Upper lobe of left lung (tissue), 6 donors: Measurements from ENCODE around the gene RAD23B. TPM values are rescaled to one million over a fixed set of nuclear protein-coding genes. Genes with fewer than 3 reads are reported as not detected.

ENCODE experiments used
- ATAC-seq, 2 donors: fragments of 200-7000 bp; cut with Tn5 transposase; one replicate each; pipeline ENCODE4 v1.9.1; 2022; ENCODE audit warnings: mild to moderate bottlenecking in 2 of 2, moderate library complexity in 2 of 2; ENCODE audit not compliant: low FRiP score in 2 of 2
- DNase-seq, 2 donors: peaks; one replicate each; pipeline ENCODE4 v3.0.0-alpha.2; 2019 to 2020
- H3K27ac ChIP-seq, 4 donors: fragments of 200-600 bp; sonication (generic); one replicate each; pipeline ENCODE4 v1.5.1; 2016 to 2019
- H3K27me3 ChIP-seq, 4 donors: fragments of 200-600 bp; sonication (generic); one replicate each; pipeline ENCODE4 v1.5.1; 2017 to 2019
- H3K36me3 ChIP-seq, 4 donors: fragments of 200-600 bp; sonication (generic); one replicate each; pipeline ENCODE4 v1.5.1; 2016 to 2019
- H3K4me1 ChIP-seq, 4 donors: fragments of 200-600 bp; sonication (generic); one replicate each; pipeline ENCODE4 v1.5.1; 2018 to 2019
- H3K4me3 ChIP-seq, 4 donors: fragments of 200-600 bp; sonication (generic); one replicate each; pipeline ENCODE4 v1.5.1; 2017 to 2019; ENCODE audit warnings: mild to moderate bottlenecking in 2 of 4, moderate library complexity in 1 of 4
- H3K9me3 ChIP-seq, 4 donors: fragments of 200-600 bp; sonication (generic); one replicate each; pipeline ENCODE4 v1.5.1; 2018 to 2019
- CTCF ChIP-seq, 6 experiments: fragments of 450-650 bp in 4 of 6; fragments of 200-600 bp in 2 of 6; sonication (generic) in 2 of 6; IDR thresholded peaks; one replicate each; pipeline ENCODE4 v1.5.1; 2016 to 2019; ENCODE audit warnings: antibody characterized with exemption in 6 of 6
- EP300 ChIP-seq, 4 donors: sonication (generic); formaldehyde crosslinking; IDR thresholded peaks; one replicate each; pipeline ENCODE4 v1.5.1; 2017; ENCODE audit warnings: antibody characterized with exemption in 4 of 4, control low read depth in 2 of 4
- POLR2A ChIP-seq, 4 donors: fragments of 450-650 bp; IDR thresholded peaks; one replicate each; pipeline ENCODE4 v1.5.1; 2016 to 2017; ENCODE audit warnings: antibody characterized with exemption in 4 of 4, mild to moderate bottlenecking in 2 of 4
- POLR2AphosphoS5 ChIP-seq, 2 donors: sonication (generic); formaldehyde crosslinking; IDR thresholded peaks; one replicate each; pipeline ENCODE4 v1.5.1; 2017; ENCODE audit warnings: antibody characterized with exemption in 2 of 2
- WGBS, 2 donors: methylation state at CpG; one replicate each; pipeline ENCODE4 v1.1.5; 2017 to 2018; 5-methylcytosine and 5-hydroxymethylcytosine counted together
- total RNA-seq, 6 donors: library from RNA; depleted of rRNA in 4 of 6; stranded (reverse); fragments of >200 nt in 4 of 6; gene quantifications; one replicate each; pipeline versions ENCODE4 v1.1.0 to v1.2.1, GENCODE V29; 2016 to 2021
- donor health status: DM: no; HTN: no; CAD: no; lungs with moderate emphysema.
- donor health status: DM: no; HTN: yes; CAD: no; lungs with severe emphysema.

The RAD23B gene
- total RNA-seq, 6 donors from 2014 or later, result 33.5 to 107 (median 73.1) TPM

GRCh38 chr9:107367727-107368502 lies 84.8 kb downstream of the RAD23B start:
- no peaks in the 10 kb centered on the region for H3K27me3 ChIP-seq
- DNase-seq, result no peak
- no peaks in the 10 kb centered on the region for H3K36me3 ChIP-seq
- no peaks in the 10 kb centered on the region for H3K4me1 ChIP-seq
- WGBS, 2 donors, result 72 to 89% methylated on average over 6 to 7 of the region's 7 CpGs
- H3K27ac ChIP-seq, result no peak overlapping the region
- TF ChIP-seq CTCF (IDR thresholded peaks at IDR 0.05) (no peak), EP300 (IDR thresholded peaks at IDR 0.05) (no peak), POLR2A (IDR thresholded peaks at IDR 0.05) (no peak), POLR2AphosphoS5 (IDR thresholded peaks at IDR 0.05) (no peak)
- no peak overlapping the region for H3K4me3 ChIP-seq
- H3K9me3 ChIP-seq, result no peaks in the 10 kb centered on the region
- ATAC-seq, result peak in 1 of 2 donors; percentile 20

- no peak overlapping the region for H3K27ac ChIP-seq
- H3K4me1 ChIP-seq, result no peaks in the 10 kb centered on the region
- H3K4me3 ChIP-seq, result no peak overlapping the region
- no peak for DNase-seq
- no peaks in the 10 kb centered on the region for H3K36me3 ChIP-seq
- H3K27me3 ChIP-seq, result no peaks in the 10 kb centered on the region
- TF ChIP-seq EP300 (IDR thresholded peaks at IDR 0.05) (no peak), POLR2A (IDR thresholded peaks at IDR 0.05) (no peak), POLR2AphosphoS5 (IDR thresholded peaks at IDR 0.05) (no peak)
- 76 to 77% methylated on average over 9 of the region's 9 CpGs for WGBS, 2 donors
- no peak for ATAC-seq
- H3K9me3 ChIP-seq, result no peaks in the 10 kb centered on the region
Measured at GRCh38 chr9:107368696-107369095, 85.6 kb downstream of the RAD23B start.

- no peaks in the 10 kb centered on the region for H3K27me3 ChIP-seq
- H3K36me3 ChIP-seq, result no peaks in the 10 kb centered on the region
- no peaks in the 10 kb centered on the region for H3K9me3 ChIP-seq
- H3K4me3 ChIP-seq, result no peak overlapping the region
- DNase-seq (no peak), ATAC-seq (no peak)
- no peak overlapping the region for H3K27ac ChIP-seq
- WGBS, 2 donors, result 51 to 73% methylated on average over 2 of the region's 2 CpGs
- H3K4me1 ChIP-seq, result no peaks in the 10 kb centered on the region
- TF ChIP-seq POLR2AphosphoS5 (IDR thresholded peaks at IDR 0.05) (no peak), EP300 (IDR thresholded peaks at IDR 0.05) (no peak), CTCF (IDR thresholded peaks at IDR 0.05) (no peak), POLR2A (IDR thresholded peaks at IDR 0.05) (no peak)
Measured at GRCh38 chr9:107373809-107374208, 90.7 kb downstream of the RAD23B start.

GRCh38 chr9:107375001-107375400 lies 91.9 kb downstream of the RAD23B start:
- no peaks in the 10 kb centered on the region for H3K9me3 ChIP-seq
- WGBS, 2 donors, result 43 to 51% methylated on average over 3 of the region's 3 CpGs
- TF ChIP-seq POLR2AphosphoS5 (IDR thresholded peaks at IDR 0.05) (no peak), POLR2A (IDR thresholded peaks at IDR 0.05) (no peak), EP300 (IDR thresholded peaks at IDR 0.05) (no peak), CTCF (IDR thresholded peaks at IDR 0.05) (no peak)
- no peak overlapping the region for H3K27ac ChIP-seq
- H3K4me3 ChIP-seq, result no peak overlapping the region
- H3K27me3 ChIP-seq, result no peaks in the 10 kb centered on the region
- no peaks in the 10 kb centered on the region for H3K4me1 ChIP-seq
- DNase-seq (no peak), ATAC-seq (no peak)
- no peaks in the 10 kb centered on the region for H3K36me3 ChIP-seq

- Histone ChIP-seq H3K9me3 (no peaks in the 10 kb centered on the region), H3K36me3 (no peaks in the 10 kb centered on the region), H3K27me3 (no peaks in the 10 kb centered on the region), H3K4me1 (no peaks in the 10 kb centered on the region), H3K4me3 (no peak overlapping the region), H3K27ac (no peak overlapping the region)
- TF ChIP-seq POLR2A (IDR thresholded peaks at IDR 0.05) (no peak), POLR2AphosphoS5 (IDR thresholded peaks at IDR 0.05) (no peak), CTCF (IDR thresholded peaks at IDR 0.05) (no peak), EP300 (IDR thresholded peaks at IDR 0.05) (no peak)
- DNase-seq (no peak), ATAC-seq (no peak)
- 42 to 52% methylated on average over 10 of the region's 10 CpGs for WGBS, 2 donors
Measured at GRCh38 chr9:107375651-107376369, 92.7 kb downstream of the RAD23B start.
